Peyer's patch (tissue), 4 donors: ENCODE results near the gene ICA1. TPM values are rescaled to one million over a fixed set of nuclear protein-coding genes. Genes with fewer than 3 reads are reported as not detected.

Source experiments
- DNase-seq, 3 donors: peaks; one replicate each; pipeline ENCODE4 v3.0.0-alpha.2; 2017 to 2019
- H3K27ac ChIP-seq, 4 donors: fragments of 200-600 bp; sonication (generic); one replicate each; pipeline ENCODE4 v1.5.1; 2016 to 2019
- H3K27me3 ChIP-seq, 2 donors: fragments of 200-600 bp; sonication (generic); one replicate each; pipeline ENCODE4 v1.5.1; 2019
- H3K36me3 ChIP-seq, 3 donors: fragments of 200-600 bp; sonication (generic); one replicate each; pipeline ENCODE4 v1.5.1; 2016 to 2019
- H3K4me1 ChIP-seq, 4 donors: fragments of 200-600 bp; sonication (generic); one replicate each; pipeline ENCODE4 v1.5.1; 2016 to 2019
- H3K4me3 ChIP-seq, 4 donors: fragments of 200-600 bp; sonication (generic); 1 replicate in 3 of 4; 2 replicates in 1 of 4; pipeline ENCODE4 v1.5.1; 2016 to 2019; ENCODE audit warnings: mild to moderate bottlenecking in 1 of 4
- H3K9me3 ChIP-seq, 4 donors: fragments of 200-600 bp; sonication (generic); one replicate each; pipeline ENCODE4 v1.5.1; 2016 to 2019; ENCODE audit warnings: mild to moderate bottlenecking in 1 of 4
- CTCF ChIP-seq, 6 experiments: fragments of 450-650 bp in 4 of 6; fragments of 200-600 bp in 2 of 6; sonication (generic) in 1 of 6; IDR thresholded peaks; one replicate each; pipeline ENCODE4 v1.5.1; 2017 to 2019; ENCODE audit warnings: antibody characterized with exemption in 6 of 6, mild to moderate bottlenecking in 3 of 6, moderate library complexity in 1 of 6
- POLR2A ChIP-seq, 2 donors: fragments of 450-650 bp; IDR thresholded peaks; one replicate each; pipeline ENCODE4 v1.5.1; 2017; ENCODE audit warnings: antibody characterized with exemption in 2 of 2, mild to moderate bottlenecking in 2 of 2, moderate library complexity in 2 of 2
- total RNA-seq, 4 donors: library from RNA; depleted of rRNA; stranded (reverse); fragments of >200 nt; gene quantifications; one replicate each; pipeline ENCODE4 v1.1.0, GENCODE V29; 2016

ICA1 gene
- total RNA-seq, 4 donors from 2014 or later: 37.0 to 79.9 (median 52.4) TPM

- DNase-seq: no peak
- no peak overlapping the region for H3K27ac ChIP-seq
- H3K4me3 ChIP-seq: no peak overlapping the region
- no peak for TF ChIP-seq CTCF (IDR thresholded peaks at IDR 0.05)
- no peak for TF ChIP-seq POLR2A (IDR thresholded peaks at IDR 0.05)
- no peaks in the 10 kb centered on the region for H3K27me3 ChIP-seq
- no peaks in the 10 kb centered on the region for H3K4me1 ChIP-seq
- H3K9me3 ChIP-seq: no peaks in the 10 kb centered on the region
- no peaks in the 10 kb centered on the region for H3K36me3 ChIP-seq
Measured at GRCh38 chr7:8227261-8227660, 34.7 kb downstream of the ICA1 start.

GRCh38 chr7:8226501-8226900, 35.5 kb downstream of the ICA1 start:
- Histone ChIP-seq H3K36me3 (no peaks in the 10 kb centered on the region), H3K27ac (no peak overlapping the region), H3K4me3 (no peak overlapping the region), H3K27me3 (no peaks in the 10 kb centered on the region), H3K4me1 (no peaks in the 10 kb centered on the region), H3K9me3 (no peaks in the 10 kb centered on the region)
- no peak for DNase-seq
- no peak for TF ChIP-seq CTCF (IDR thresholded peaks at IDR 0.05)
- no peak for TF ChIP-seq POLR2A (IDR thresholded peaks at IDR 0.05)

GRCh38 chr7:8221567-8221966, 40.4 kb downstream of the ICA1 start:
- no peak overlapping the region for H3K4me3 ChIP-seq
- no peaks in the 10 kb centered on the region for H3K9me3 ChIP-seq
- no peaks in the 10 kb centered on the region for H3K27me3 ChIP-seq
- no peak for DNase-seq
- no peaks in the 10 kb centered on the region for H3K36me3 ChIP-seq
- no peaks in the 10 kb centered on the region for H3K4me1 ChIP-seq
- no peak overlapping the region for H3K27ac ChIP-seq
- no peak for TF ChIP-seq CTCF (IDR thresholded peaks at IDR 0.05)
- TF ChIP-seq POLR2A (IDR thresholded peaks at IDR 0.05): no peak

GRCh38 chr7:8221101-8221495, 40.9 kb downstream of the ICA1 start:
- Histone ChIP-seq H3K4me1 (no peaks in the 10 kb centered on the region), H3K4me3 (no peak overlapping the region), H3K27me3 (no peaks in the 10 kb centered on the region), H3K36me3 (no peaks in the 10 kb centered on the region), H3K27ac (no peak overlapping the region), H3K9me3 (no peaks in the 10 kb centered on the region)
- no peak for DNase-seq
- TF ChIP-seq POLR2A (IDR thresholded peaks at IDR 0.05) (no peak), CTCF (IDR thresholded peaks at IDR 0.05) (no peak)

- DNase-seq: no peak
- no peaks in the 10 kb centered on the region for H3K27me3 ChIP-seq
- no peak for TF ChIP-seq CTCF (IDR thresholded peaks at IDR 0.05)
- H3K4me3 ChIP-seq: no peak overlapping the region
- H3K27ac ChIP-seq: no peak overlapping the region
- no peaks in the 10 kb centered on the region for H3K9me3 ChIP-seq
- no peaks in the 10 kb centered on the region for H3K36me3 ChIP-seq
- H3K4me1 ChIP-seq: no peaks in the 10 kb centered on the region
Measured at GRCh38 chr7:8220376-8221100, 41.4 kb downstream of the ICA1 start.
